ENCODE results near the gene FOXK1. TPM values are rescaled to one million over a fixed set of nuclear protein-coding genes. Genes with fewer than 3 reads are reported as not detected.
A peak's percentile ranks its signal among the peaks of the same experiment; 100 is the strongest.

The FOXK1 gene
- total RNA-seq, 2 experiments from 2014 or later, result 30.0 to 33.9 TPM

GRCh38 chr7:4712281-4713182, 30.4 kb downstream of the FOXK1 start:
- DNase-seq (peak; percentile 50), ATAC-seq (peak; percentile 86)
- peaks cover 19% of the 10 kb centered on the region for H3K36me3 Mint-ChIP-seq (ENCODE audit: low read depth)
- no peaks in the 10 kb centered on the region for H3K9me3 Mint-ChIP-seq (ENCODE audit: low read depth)
- peaks cover 62% of the 10 kb centered on the region for H3K4me1 Mint-ChIP-seq
- intact Hi-C loops (cut with DNase I, micrococcal nuclease), result no loop called here
- CTCF ChIA-PET, result interaction anchor here (0.6 to 0.8 kb wide), 2 partner anchors 203 to 1192 kb away, joined by 3 read pairs; no protein-coding TSS in a partner anchor
- POLR2A ChIA-PET, result no interaction called here
- peak overlapping the region; percentile 72 for H3K27ac Mint-ChIP-seq
- no peaks in the 10 kb centered on the region for H3K27me3 Mint-ChIP-seq
- no peak overlapping the region for H3K4me3 Mint-ChIP-seq

GRCh38 chr7:4713183-4713784, 31.2 kb downstream of the FOXK1 start:
- Mint-ChIP-seq H3K4me3 (no peak overlapping the region), H3K36me3 (ENCODE audit: low read depth) (peaks cover 19% of the 10 kb centered on the region), H3K27me3 (no peaks in the 10 kb centered on the region), H3K4me1 (peaks cover 60% of the 10 kb centered on the region), H3K27ac (no peak overlapping the region), H3K9me3 (ENCODE audit: low read depth) (no peaks in the 10 kb centered on the region)
- POLR2A ChIA-PET, result no interaction called here
- ATAC-seq (no peak), DNase-seq (peak; percentile 18)
- CTCF ChIA-PET, result interaction anchor here (0.6 kb wide), 1 partner anchor 202 kb away, joined by 3 read pairs; no protein-coding TSS in a partner anchor
- intact Hi-C loops (cut with DNase I, micrococcal nuclease), result no loop called here

GRCh38 chr7:4714161-4714700, 32.1 kb downstream of the FOXK1 start:
- no peak for DNase-seq
- Mint-ChIP-seq H3K36me3 (ENCODE audit: low read depth) (peaks cover 19% of the 10 kb centered on the region), H3K27ac (peak overlapping the region; percentile 25), H3K4me3 (no peak overlapping the region), H3K4me1 (peaks cover 57% of the 10 kb centered on the region), H3K9me3 (ENCODE audit: low read depth) (no peaks in the 10 kb centered on the region), H3K27me3 (no peaks in the 10 kb centered on the region)
- ChIA-PET POLR2A (no interaction called here), CTCF (interaction anchor here (1.0 kb wide), 1 partner anchor 10 kb away, joined by 3 read pairs; no protein-coding TSS in a partner anchor)
- ATAC-seq, result no peak
- intact Hi-C loops (cut with DNase I, micrococcal nuclease), result no loop called here

GRCh38 chr7:4714767-4715409, 32.8 kb downstream of the FOXK1 start:
- Mint-ChIP-seq H3K4me3 (no peak overlapping the region), H3K9me3 (ENCODE audit: low read depth) (no peaks in the 10 kb centered on the region), H3K27me3 (no peaks in the 10 kb centered on the region), H3K27ac (no peak overlapping the region), H3K36me3 (ENCODE audit: low read depth) (peaks cover 19% of the 10 kb centered on the region), H3K4me1 (peaks cover 58% of the 10 kb centered on the region)
- intact Hi-C loops (cut with DNase I, micrococcal nuclease), result no loop called here
- ChIA-PET POLR2A (no interaction called here), CTCF (interaction anchor here (1.0 kb wide), 1 partner anchor 10 kb away, joined by 3 read pairs; no protein-coding TSS in a partner anchor)
- ATAC-seq (no peak), DNase-seq (no peak)

- Mint-ChIP-seq H3K4me1 (peaks cover 63% of the 10 kb centered on the region), H3K9me3 (ENCODE audit: low read depth) (no peaks in the 10 kb centered on the region), H3K27me3 (no peaks in the 10 kb centered on the region), H3K4me3 (no peak overlapping the region), H3K36me3 (ENCODE audit: low read depth) (peaks cover 19% of the 10 kb centered on the region), H3K27ac (peak overlapping the region; percentile 37)
- ChIA-PET CTCF (no interaction called here), POLR2A (no interaction called here)
- ATAC-seq (no peak), DNase-seq (no peak)
- intact Hi-C loops (cut with DNase I, micrococcal nuclease), result no loop called here
Measured at GRCh38 chr7:4715410-4715776, 33.3 kb downstream of the FOXK1 start.

GRCh38 chr7:4716946-4717795, 35.1 kb downstream of the FOXK1 start:
- no peaks in the 10 kb centered on the region for H3K27me3 Mint-ChIP-seq
- no peaks in the 10 kb centered on the region for H3K9me3 Mint-ChIP-seq (ENCODE audit: low read depth)
- peaks cover 11% of the 10 kb centered on the region for H3K36me3 Mint-ChIP-seq (ENCODE audit: low read depth)
- ATAC-seq, result no peak
- DNase-seq, result no peak
- H3K4me3 Mint-ChIP-seq, result no peak overlapping the region
- ChIA-PET POLR2A (no interaction called here), CTCF (no interaction called here)
- no peak overlapping the region for H3K27ac Mint-ChIP-seq
- peaks cover 49% of the 10 kb centered on the region for H3K4me1 Mint-ChIP-seq
- intact Hi-C loops (cut with DNase I, micrococcal nuclease), result no loop called here

- no peak for DNase-seq
- H3K9me3 Mint-ChIP-seq (ENCODE audit: low read depth), result no peaks in the 10 kb centered on the region
- H3K4me3 Mint-ChIP-seq, result no peak overlapping the region
- H3K36me3 Mint-ChIP-seq (ENCODE audit: low read depth), result peaks cover 15% of the 10 kb centered on the region
- POLR2A ChIA-PET, result no interaction called here
- CTCF ChIA-PET, result no interaction called here
- H3K4me1 Mint-ChIP-seq, result peaks cover 40% of the 10 kb centered on the region
- H3K27me3 Mint-ChIP-seq, result no peaks in the 10 kb centered on the region
- H3K27ac Mint-ChIP-seq, result no peak overlapping the region
- no peak for ATAC-seq
- intact Hi-C loops (cut with DNase I, micrococcal nuclease), result no loop called here
Measured at GRCh38 chr7:4718075-4718474, 36.0 kb downstream of the FOXK1 start.

- H3K4me3 Mint-ChIP-seq, result no peak overlapping the region
- ATAC-seq (no peak), DNase-seq (no peak)
- H3K27ac Mint-ChIP-seq, result peak overlapping the region; percentile 29
- H3K9me3 Mint-ChIP-seq (ENCODE audit: low read depth), result no peaks in the 10 kb centered on the region
- CTCF ChIA-PET, result interaction anchor here (1.4 kb wide), 1 partner anchor 25 kb away, joined by 4 read pairs; no protein-coding TSS in a partner anchor
- H3K4me1 Mint-ChIP-seq, result peaks cover 38% of the 10 kb centered on the region
- intact Hi-C loops (cut with DNase I, micrococcal nuclease), result no loop called here
- no peaks in the 10 kb centered on the region for H3K27me3 Mint-ChIP-seq
- POLR2A ChIA-PET, result interaction anchor here (0.6 kb wide), 1 partner anchor 72 kb away, joined by 3 read pairs; no protein-coding TSS in a partner anchor
- peaks cover 18% of the 10 kb centered on the region for H3K36me3 Mint-ChIP-seq (ENCODE audit: low read depth)
Measured at GRCh38 chr7:4720225-4720624, 38.1 kb downstream of the FOXK1 start.

- ATAC-seq (no peak), DNase-seq (no peak)
- ChIA-PET POLR2A (no interaction called here), CTCF (no interaction called here)
- no peak overlapping the region for H3K27ac Mint-ChIP-seq
- no peak overlapping the region for H3K4me3 Mint-ChIP-seq
- peaks cover 38% of the 10 kb centered on the region for H3K4me1 Mint-ChIP-seq
- H3K9me3 Mint-ChIP-seq (ENCODE audit: low read depth), result no peaks in the 10 kb centered on the region
- H3K27me3 Mint-ChIP-seq, result no peaks in the 10 kb centered on the region
- intact Hi-C loops (cut with DNase I, micrococcal nuclease), result no loop called here
- H3K36me3 Mint-ChIP-seq (ENCODE audit: low read depth), result peaks cover 12% of the 10 kb centered on the region
Measured at GRCh38 chr7:4722308-4722707, 40.2 kb downstream of the FOXK1 start.

GRCh38 chr7:4722960-4723630, 41.0 kb downstream of the FOXK1 start:
- POLR2A ChIA-PET, result no interaction called here
- H3K36me3 Mint-ChIP-seq (ENCODE audit: low read depth), result peaks cover 12% of the 10 kb centered on the region
- H3K4me3 Mint-ChIP-seq, result no peak overlapping the region
- intact Hi-C loops (cut with DNase I, micrococcal nuclease), result no loop called here
- CTCF ChIA-PET, result no interaction called here
- H3K27ac Mint-ChIP-seq, result no peak overlapping the region
- no peaks in the 10 kb centered on the region for H3K9me3 Mint-ChIP-seq (ENCODE audit: low read depth)
- DNase-seq (no peak), ATAC-seq (no peak)
- H3K27me3 Mint-ChIP-seq, result no peaks in the 10 kb centered on the region
- peaks cover 38% of the 10 kb centered on the region for H3K4me1 Mint-ChIP-seq

All from activated CD4-positive, alpha-beta T cell treated with anti-CD3 and anti-CD28 coated beads for 36 hours (primary cell).